ENCODE measurements around the gene PLTP. TPM values are rescaled to one million over a fixed set of nuclear protein-coding genes. Genes with fewer than 3 reads are reported as not detected.

Gene PLTP
- total RNA-seq, 1 experiment from 2014 or later: 62.5 TPM

DNA sequence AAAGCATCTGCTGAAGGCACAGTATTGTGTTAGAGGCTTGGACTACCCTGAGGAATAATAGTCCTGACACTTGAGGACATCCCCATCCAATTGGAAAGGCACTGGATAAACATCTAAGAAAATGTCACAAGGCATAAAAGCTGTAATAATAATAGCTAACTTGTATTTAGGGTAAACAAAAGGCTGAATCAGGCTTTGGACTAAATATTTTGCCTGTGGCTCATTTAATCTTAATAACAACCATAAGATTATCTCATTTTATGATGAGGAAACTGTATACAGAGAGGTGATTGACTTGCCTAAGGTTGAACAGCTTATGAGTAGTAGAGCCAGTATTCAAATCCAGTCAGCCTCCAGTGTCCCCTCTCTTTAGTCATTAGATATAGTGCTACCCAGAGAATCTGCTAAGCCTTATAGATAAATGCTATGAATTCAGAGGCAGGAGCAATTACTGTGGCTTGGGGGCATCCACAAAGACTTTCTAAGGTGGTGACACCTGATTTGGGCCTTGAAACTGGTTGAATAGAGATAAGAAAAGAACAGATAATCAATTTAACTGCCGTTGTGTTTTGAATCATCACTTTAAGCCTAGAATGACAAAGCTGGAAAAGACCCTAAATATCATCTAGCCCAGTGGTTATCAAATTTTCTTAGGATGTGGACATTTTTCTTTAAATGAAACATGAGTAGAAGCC, 38.4 kb downstream of the PLTP start:
- Mint-ChIP-seq H3K9me3 (no peaks in the 10 kb centered on the region), H3K4me3 (no peak overlapping the region), H3K4me1 (no peaks in the 10 kb centered on the region), H3K27me3 (ENCODE audit: low read depth) (no peaks in the 10 kb centered on the region), H3K36me3 (ENCODE audit: insufficient read depth in 1 of 3, low read depth in 3 of 3) (peaks cover 0 to 12% (median 0%) of the 10 kb centered on the region in 3 experiments; a peak in 3 of 7 replicates), H3K27ac (no peak overlapping the region)
- no peaks in the 10 kb centered on the region for H3K23me2 ChIP-seq (ENCODE audit: insufficient read length, low read depth, low read length, poor library complexity, severe bottlenecking)
- TF ChIP-seq, protein P1, sequence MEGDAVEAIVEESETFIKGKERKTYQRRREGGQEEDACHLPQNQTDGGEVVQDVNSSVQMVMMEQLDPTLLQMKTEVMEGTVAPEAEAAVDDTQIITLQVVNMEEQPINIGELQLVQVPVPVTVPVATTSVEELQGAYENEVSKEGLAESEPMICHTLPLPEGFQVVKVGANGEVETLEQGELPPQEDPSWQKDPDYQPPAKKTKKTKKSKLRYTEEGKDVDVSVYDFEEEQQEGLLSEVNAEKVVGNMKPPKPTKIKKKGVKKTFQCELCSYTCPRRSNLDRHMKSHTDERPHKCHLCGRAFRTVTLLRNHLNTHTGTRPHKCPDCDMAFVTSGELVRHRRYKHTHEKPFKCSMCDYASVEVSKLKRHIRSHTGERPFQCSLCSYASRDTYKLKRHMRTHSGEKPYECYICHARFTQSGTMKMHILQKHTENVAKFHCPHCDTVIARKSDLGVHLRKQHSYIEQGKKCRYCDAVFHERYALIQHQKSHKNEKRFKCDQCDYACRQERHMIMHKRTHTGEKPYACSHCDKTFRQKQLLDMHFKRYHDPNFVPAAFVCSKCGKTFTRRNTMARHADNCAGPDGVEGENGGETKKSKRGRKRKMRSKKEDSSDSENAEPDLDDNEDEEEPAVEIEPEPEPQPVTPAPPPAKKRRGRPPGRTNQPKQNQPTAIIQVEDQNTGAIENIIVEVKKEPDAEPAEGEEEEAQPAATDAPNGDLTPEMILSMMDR (conservative IDR thresholded peaks at IDR 0.05): no peak
- no peak overlapping the region for H2BK120ac ChIP-seq (ENCODE audit: low read depth, low read length, poor library complexity, severe bottlenecking)
- H3K4me2 ChIP-seq (ENCODE audit: insufficient read depth, insufficient read length, low read length): no peak overlapping the region
- H3K79me2 ChIP-seq (ENCODE audit: insufficient read depth, low read length): no peaks in the 10 kb centered on the region
- no peak overlapping the region for H2AFZ ChIP-seq (ENCODE audit: low read length)
- H2AK5ac ChIP-seq (ENCODE audit: insufficient read length, low read length): no peak overlapping the region
- WGBS (ENCODE audit: extremely low coverage, insufficient read length, low lambda C conversion rate): no CpG with 5 or more reads among the region's 1 CpG
- no peak overlapping the region for H4K5ac ChIP-seq (ENCODE audit: insufficient read length, low read depth, low read length)
- no peak overlapping the region for H3K9ac ChIP-seq (ENCODE audit: extremely low read depth, insufficient read length, low read length)
- no peak overlapping the region for H3T11ph ChIP-seq (ENCODE audit: low read length)
- H2BK20ac ChIP-seq (ENCODE audit: low read depth, low read length, poor library complexity, severe bottlenecking): no peak overlapping the region
- H3K27me3 ChIP-seq (ENCODE audit: insufficient read depth, low read length): no peaks in the 10 kb centered on the region
- no peaks in the 10 kb centered on the region for H3K79me1 ChIP-seq (ENCODE audit: insufficient read depth, low read depth, low read length, poor library complexity, severe bottlenecking)
- no peak for DNase-seq
- H4K91ac ChIP-seq (ENCODE audit: insufficient read length, low read depth, low read length): no peak overlapping the region
- H3K23ac ChIP-seq (ENCODE audit: insufficient read length, low read depth, low read length): no peak overlapping the region
- no peak overlapping the region for H2BK15ac ChIP-seq (ENCODE audit: low read depth, low read length)
- H3K27ac ChIP-seq (ENCODE audit: insufficient read length, low read depth, low read length): no peak overlapping the region
- no peak overlapping the region for H3K56ac ChIP-seq (ENCODE audit: insufficient read length, low read depth, low read length)
- no peaks in the 10 kb centered on the region; the same call in 1 of the 2 replicates for H3K4me1 ChIP-seq (ENCODE audit: insufficient read depth, low read length)
- no peaks in the 10 kb centered on the region for H3K9me3 ChIP-seq (ENCODE audit: control insufficient read depth, low read depth, low read length)
- H3K14ac ChIP-seq (ENCODE audit: insufficient read depth, low read length): no peak overlapping the region
- no peak overlapping the region for H2BK5ac ChIP-seq (ENCODE audit: insufficient read length, low read length)
- H2BK12ac ChIP-seq (ENCODE audit: insufficient read length, low read depth, low read length): no peak overlapping the region
- no peaks in the 10 kb centered on the region for H4K20me1 ChIP-seq (ENCODE audit: control insufficient read depth, insufficient read depth, insufficient read length)
- no peak overlapping the region for H3K4ac ChIP-seq (ENCODE audit: low read depth, low read length)
- no peak overlapping the region for H3K18ac ChIP-seq (ENCODE audit: insufficient read length, low read depth, low read length)
- no peak overlapping the region for H4K8ac ChIP-seq (replicated peaks; ENCODE audit: insufficient read length, low read depth, low read length)
